ENCODE measurements around the gene INPP5K.

The INPP5K gene

GRCh38 chr17:1484676-1485422, 31.6 kb downstream of the INPP5K start:
- DNase-seq, result no peak

DNA sequence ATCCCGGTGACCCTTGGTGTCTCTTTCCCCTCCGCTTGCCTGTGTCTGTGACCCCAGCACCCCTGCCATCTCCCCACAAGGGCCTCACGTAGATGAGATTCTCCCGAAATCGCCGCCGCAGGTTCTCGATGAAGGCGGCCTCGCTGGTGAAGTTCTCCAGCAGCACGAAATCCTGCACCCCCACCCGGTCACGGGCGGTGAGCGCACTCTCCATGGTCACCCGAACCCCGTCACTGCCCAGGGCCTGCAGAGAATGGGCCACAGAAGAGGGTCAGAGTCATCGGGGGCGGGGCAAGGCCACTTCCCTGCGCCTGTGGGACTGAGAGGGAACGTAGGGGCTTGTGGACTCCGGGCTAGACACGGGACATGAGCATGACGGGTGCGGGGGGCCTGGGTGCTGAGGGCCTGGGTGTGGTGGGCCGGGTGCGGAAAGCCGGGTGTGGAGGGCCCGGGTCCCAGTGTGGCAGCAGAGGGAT, 32.3 kb downstream of the INPP5K start:
- no peak for DNase-seq

DNA sequence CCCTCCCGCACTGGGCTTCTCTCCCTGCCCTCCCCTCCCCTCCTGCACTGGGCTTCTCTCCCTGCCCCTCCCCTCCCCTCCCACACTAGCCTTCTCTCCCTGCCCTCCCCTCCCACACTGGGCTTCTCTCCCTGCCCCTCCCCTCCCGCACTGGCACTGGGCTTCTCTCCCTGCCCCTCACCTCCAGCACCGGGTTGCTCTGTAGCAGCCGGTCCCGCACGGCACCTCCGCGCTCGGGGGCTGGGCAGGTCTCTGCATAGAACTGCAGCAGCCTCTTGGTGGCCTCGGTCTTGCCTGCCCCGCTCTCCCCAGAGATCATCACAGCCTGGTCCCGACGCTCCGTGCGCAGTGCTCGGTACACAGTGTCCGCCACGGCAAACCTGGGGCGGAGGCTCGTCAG, 33.7 kb downstream of the INPP5K start:
- no peak for DNase-seq

GRCh38 chr17:1481736-1482135, 34.7 kb downstream of the INPP5K start:
- no peak for DNase-seq

DNA sequence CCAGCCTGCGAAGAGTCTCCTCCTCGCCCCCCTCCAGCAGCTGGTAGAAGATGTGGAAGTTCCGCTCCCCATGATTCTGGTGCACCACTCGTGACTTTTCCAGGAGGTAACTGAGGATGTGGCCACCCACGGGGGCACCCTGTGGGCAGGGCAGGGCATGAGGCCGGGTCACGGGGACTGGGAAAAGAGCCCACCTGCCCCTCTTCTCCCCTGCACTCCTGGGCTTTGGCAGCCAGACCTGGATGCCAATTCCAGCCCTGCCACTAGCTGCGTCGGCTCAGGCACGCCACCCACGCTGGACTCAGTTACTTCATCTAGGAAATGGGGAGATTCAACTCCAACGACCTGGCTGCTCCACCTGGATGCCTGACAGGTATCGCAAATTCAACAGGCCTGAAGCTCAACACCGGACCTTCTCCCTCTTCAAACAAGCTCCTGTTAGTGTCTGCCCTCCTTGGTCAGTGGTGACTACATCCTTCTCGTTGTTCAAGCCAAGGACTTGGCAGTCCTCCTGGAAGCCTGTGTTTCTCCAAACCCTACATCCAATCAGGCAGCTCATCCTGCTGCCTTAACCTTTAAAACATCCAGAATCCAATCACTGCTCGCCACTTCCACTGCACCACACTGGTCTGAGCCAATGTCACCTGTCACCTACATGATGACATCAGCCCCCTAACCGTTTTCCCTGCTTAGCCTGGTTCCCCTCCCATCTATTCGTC, 35.5 kb downstream of the INPP5K start:
- DNase-seq, result no peak

DNA sequence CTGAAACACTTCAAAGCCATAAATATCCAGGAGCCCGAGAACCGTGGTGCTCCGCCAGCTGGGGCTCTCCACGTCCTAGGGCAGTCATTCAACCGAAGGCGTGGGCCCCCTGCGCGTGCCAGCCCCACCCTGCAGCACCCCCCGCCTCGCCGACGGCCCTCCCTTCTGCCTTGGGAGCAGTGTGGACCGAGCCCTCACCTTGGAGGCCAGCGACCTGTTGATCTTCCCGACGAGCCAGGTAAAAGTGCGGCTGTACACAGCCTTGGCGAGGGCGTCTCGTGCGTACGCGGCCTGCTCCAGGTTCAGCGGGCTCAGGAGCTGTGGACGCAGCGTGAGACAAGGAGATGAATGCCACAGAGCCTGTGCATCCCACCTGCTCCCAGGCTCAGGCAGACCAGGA, 38.0 kb downstream of the INPP5K start:
- DNase-seq, result no peak

DNA sequence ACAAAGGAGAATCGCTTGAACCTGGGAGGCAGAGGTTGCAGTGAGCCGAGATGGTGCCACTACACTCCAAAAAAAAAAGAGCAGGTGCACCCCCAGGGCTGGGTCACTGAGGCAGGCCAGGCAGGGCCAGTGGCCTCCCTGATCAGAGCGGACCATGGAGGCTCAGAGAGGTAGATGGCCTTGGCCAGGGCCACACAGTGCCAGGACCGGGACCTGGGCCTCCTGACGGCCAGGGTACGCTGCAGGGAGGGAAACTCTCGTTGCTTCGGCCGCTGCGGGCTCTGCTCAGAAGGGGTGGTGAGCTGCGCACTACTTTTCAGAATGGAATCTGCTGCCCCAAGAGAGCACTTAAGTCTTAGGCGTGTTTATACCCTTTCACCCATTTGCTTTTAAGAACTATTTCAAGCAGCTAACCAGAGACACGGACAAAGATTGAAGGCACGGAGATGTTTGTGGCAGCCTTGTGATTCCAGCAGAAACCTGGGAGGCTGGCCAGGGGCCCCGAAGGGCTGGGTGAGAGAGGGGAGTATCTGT, 41.0 kb downstream of the INPP5K start:
- DNase-seq, result no peak

DNA sequence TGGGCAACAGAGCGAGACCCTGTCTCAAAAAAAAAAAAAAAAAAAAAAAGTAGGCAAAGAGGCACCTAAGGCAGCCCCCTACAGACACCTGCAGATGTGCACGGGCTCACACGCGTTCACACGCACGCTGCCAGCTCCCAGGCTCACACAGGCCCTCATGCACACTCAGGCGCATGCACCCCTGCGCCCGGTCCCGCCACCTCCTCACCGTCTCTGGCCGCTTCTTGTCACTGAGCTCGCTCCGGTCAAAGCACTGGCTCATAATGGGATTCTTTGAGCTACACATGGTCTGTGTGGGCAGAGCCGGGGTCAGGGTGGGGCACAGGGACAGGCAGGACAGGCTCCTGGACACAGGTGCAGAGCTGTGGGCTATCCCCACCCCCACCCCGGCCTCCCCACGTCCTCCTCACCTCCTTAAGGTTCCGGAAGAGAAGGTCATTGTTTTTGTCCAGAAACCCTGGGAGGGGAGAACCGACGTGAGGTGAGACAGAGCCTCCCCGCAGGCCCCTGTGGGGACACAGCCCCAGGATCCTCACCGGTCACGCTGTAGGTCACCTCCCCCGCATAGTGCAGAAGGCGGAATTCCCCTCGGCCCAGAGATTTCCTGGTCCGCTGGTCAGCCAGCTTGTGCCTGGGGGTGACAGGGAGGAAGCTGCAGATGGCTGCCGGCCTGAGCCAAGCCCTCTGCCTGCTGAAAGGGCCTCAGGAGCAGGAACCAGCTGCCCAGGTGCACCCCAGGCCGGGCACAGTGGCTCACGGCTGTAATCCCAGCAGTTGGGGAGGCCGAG, 41.8 kb downstream of the INPP5K start:
- no peak for DNase-seq

DNA sequence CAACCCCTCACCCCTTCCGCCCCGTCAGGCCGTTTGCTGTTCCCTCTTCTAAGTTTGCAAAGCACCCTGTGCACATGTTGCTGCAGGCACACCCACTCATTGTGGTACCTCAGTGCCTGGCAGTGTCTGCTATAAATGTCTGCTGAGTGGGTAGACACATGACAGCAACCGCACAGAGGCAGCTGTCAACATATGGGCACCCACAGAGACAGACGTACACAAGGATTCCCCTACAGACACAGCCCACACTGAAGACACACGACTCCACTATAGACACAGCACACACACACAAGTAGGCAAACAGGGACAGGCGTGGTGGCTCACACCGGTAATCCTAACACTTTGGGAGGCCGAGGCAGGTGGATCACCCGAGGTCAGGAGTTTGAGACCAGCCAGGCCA, 42.6 kb downstream of the INPP5K start:
- no peak for DNase-seq

- no peak for DNase-seq
Measured at GRCh38 chr17:1473170-1473569, 43.2 kb downstream of the INPP5K start.

DNA sequence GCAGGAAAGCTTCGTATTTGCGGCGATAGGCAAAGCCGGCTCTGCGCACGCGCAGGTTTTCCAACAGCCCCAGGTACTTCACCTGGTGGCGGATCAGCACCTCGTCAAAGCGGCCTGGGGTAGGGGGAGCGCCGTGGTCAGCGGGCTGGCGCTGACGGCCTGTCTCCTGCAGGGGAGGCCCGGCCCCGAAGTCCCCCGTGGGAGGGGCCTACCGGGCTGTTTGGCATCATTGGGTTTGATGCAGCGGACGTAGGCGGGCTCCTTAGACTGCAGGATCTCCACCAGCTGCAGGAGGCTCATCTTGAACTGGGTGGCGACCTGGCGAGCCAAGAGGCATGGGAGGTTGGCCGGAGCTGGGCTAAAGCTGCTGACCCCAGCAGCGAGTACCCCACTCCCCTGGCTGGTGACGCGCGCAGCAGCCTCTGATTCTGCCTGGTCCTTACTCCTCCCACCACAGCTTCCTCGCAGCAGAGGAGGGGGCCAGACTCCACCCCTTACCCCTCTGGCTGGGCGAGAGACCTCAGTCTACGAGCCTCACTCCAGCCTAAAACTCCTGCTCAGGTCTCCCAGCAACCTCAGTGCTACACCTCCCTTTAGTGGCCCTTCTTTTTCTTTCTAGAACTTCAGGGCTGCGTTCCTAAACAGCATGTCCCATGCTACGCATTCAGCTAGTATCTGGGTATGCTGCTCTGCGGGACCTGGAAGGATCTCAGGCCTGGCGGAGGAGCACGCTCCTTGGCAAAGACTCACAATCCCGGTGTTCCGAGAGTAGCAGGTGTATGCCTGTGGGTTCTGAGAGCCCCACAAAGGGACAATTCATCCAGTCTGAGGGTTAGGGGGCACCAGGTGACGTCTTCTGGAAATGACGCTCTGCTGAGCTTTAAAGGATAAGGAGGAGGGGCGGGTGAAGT, 44.2 kb downstream of the INPP5K start:
- no peak for DNase-seq

DNA sequence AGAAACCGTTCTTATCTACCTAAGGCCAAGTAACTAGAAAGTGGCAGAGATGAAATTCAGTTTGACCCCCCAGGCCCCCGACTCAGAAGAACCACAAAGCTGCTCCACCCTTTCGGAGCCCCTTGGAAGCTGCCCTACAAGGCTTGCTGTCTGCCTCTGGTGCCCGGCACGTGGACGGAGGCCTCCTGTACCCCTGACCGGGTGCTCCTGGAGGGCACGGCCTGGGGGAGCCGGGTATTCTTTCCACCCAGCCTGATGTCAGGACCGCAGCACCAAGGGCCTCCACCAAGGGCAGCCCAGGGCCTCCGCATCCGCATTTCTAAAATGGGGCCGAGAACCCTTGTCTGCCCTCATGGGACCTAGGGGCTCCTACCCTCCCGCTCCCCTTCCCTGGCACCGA, 44.9 kb downstream of the INPP5K start:
- DNase-seq, result no peak

DNA sequence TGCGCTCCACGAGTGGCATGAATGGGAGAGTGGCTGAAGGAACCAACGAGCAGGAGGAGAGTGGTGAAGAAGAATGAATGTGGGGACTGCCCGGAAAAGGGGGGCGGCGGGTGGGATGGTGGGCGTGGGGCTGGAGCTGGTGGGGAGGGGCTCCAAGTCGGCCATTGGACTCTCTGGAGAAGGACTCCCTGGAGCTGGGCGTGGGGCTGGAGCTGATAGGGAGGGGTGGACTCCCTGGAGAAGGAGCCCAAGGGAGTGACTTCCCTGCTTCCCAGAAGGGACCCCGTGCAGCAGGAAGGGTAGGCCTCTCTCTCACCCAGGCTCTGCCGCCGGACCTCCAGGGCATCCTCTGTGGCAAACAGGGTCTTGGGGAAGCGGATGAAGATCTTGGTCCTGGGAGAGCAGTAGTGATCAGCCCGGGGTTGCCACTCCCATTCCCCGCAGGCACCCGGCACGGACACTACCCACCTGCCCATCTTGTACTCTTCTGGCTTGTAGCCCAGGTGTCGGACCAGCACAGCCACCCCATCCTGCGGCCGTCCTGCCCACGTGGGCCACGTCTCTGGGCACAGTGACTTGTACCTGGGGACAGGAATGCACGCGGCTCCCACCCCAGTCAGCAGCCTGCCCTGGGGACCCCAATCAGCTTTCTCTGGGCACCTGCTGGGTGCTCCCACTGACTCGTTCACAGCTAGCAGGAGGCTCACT, 45.5 kb downstream of the INPP5K start:
- no peak for DNase-seq

- DNase-seq, result no peak
Measured at GRCh38 chr17:1470071-1470754, 46.2 kb downstream of the INPP5K start.

- no peak for DNase-seq
Measured at GRCh38 chr17:1469231-1469852, 47.1 kb downstream of the INPP5K start.

DNA sequence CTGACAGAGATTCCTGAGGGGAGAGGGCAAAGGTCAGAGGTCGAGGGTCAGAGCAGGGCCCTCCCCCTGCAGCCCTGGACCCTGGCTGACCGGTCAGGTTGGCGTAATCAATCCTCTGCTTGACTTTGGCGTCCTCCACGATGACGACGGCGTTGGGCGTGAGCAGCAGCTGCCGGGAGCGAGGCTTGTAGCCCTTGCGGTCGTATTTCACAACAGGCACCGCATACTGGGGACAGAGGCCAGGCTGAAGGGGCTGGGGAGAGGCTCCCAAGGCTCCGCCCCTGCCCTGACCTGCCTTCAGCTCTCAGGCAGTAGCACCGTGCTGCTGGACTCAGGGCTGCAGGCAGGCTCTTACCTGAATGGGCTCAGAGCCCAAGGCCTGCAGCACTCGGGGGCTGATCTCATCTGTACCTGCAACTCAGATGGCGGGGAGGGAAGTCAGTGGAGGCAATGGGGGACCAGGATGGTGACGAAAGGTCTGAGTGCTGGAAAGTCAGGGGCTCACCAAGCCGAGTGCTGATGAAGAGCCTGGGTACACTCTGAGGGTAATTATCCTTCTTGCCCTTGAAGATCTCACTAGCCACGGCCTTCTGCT, 48.4 kb downstream of the INPP5K start:
- DNase-seq, result no peak

DNA sequence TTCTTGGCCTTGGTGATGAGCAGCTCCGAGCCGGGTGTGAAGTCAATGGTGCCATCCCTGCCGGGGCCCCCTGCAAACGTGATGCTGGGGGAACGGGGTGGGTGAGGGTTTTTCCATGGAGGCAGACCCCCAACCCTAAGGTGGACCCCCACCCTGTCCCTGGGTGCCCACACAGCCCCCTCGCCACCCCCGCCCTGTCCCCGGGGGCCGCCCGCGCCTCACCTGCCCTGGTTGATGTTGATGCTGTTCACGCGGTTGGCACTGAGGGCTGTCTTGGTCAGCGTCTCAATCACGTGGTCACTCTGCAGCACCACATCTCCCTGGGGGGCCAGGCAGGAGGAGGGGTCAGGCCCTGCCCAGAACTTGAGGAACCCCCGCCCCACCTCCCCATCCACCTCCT, 49.2 kb downstream of the INPP5K start:
- no peak for DNase-seq

DNA sequence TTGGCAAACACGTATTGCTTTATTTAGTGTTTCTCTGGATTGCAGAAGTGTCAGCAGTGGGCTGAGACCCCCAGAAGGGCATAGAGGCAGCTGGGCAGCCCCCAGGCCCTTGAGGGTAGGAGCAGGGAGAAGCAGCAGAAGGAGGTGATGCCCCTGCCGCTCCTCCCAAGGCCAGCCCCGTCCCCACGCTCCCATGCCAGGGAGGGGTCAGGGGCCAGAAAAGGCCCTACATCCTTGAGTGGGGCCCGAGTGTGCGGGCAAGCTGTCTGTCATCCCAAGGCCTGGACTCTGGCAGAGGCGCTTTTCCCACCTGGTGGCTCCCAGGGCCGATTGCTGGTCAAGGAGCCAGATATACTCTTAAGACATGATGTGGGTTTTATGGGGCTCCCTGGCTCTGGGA, 52.2 kb downstream of the INPP5K start:
- DNase-seq, result no peak

DNA sequence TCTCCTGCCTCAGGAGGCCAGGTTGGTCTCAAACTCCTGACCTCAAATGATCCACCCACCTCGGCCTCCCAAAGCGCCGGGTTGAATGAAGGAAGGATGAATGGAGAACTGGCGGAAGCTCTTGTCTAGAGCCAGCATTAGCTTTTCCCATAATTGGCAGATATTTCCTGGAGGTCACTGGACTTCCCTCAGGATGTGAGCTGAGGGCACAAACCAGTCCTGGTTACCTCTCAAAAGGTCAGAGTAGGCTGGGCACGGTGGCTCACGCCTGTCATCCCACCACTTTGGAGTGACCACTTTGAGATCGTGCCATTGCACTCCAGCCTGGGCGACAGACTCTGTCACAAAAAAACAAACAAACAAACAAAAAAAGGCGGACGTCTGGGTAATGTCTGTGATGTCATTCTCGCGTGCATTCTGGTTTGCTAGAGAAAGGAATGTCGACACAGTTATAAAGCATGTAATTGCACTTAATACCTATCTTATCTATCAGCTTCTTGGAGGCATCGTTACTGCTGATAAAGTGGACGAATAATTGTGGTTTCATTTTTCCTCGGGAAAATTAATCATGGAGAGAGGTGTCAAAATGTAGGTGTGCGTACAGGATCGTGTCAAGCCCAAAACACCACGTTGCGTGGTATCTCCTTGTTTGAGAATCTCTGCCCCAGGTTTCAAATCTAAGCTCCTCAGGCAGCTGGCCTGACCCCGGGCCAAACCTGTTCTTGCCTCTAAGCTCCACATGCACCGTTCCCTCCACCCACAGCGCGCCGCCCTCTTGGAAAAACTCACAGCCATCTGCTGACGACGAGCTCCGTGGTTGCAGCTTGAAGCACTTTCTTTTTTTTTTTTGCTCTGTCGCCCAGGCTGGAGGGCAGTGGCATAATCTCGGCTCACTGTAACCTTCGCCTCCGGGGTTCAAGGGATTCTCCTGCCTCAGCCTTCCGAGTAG, 54.0 kb downstream of the INPP5K start:
- DNase-seq, result no peak
